Right atrium auricular region (tissue), 2 donors: Measurements from ENCODE around the gene TEX35. TPM values are rescaled to one million over a fixed set of nuclear protein-coding genes. Genes with fewer than 3 reads are reported as not detected.

ENCODE experiments used
- DNase-seq: peaks from one replicate; pipeline ENCODE4 v3.0.0-alpha.2; 2019; ENCODE audit warnings: low spot score
- H3K27ac ChIP-seq, 2 donors: fragments of 200-600 bp; sonication (generic); 1 replicate in 1 of 2; 2 replicates in 1 of 2; pipeline ENCODE4 v1.5.1; 2016 to 2019
- H3K27me3 ChIP-seq, 2 donors: fragments of 200-600 bp; sonication (generic); one replicate each; pipeline versions ENCODE4 v1.5.1 to v1.6.0; 2017 to 2019
- H3K36me3 ChIP-seq: fragments of 200-600 bp; sonication (generic); one replicate; pipeline ENCODE4 v1.5.1; 2016
- H3K4me1 ChIP-seq, 2 donors: fragments of 200-600 bp; sonication (generic); one replicate each; pipeline versions ENCODE4 v1.5.1 to v1.6.0; 2017 to 2019
- H3K4me3 ChIP-seq, 2 donors: fragments of 200-600 bp; sonication (generic); 1 replicate in 1 of 2; 2 replicates in 1 of 2; pipeline ENCODE4 v1.5.1; 2017 to 2019; ENCODE audit warnings: mild to moderate bottlenecking in 1 of 2, moderate library complexity in 1 of 2
- H3K9me3 ChIP-seq, 2 donors: fragments of 200-600 bp; sonication (generic); one replicate each; pipeline ENCODE4 v1.5.1; 2019
- CTCF ChIP-seq, 2 donors: fragments of 200-600 bp; sonication (generic); IDR thresholded peaks; one replicate each; pipeline ENCODE4 v1.5.1; 2019; ENCODE audit warnings: antibody characterized with exemption in 2 of 2
- total RNA-seq, 2 donors: library from RNA; depleted of rRNA; stranded (reverse); fragments of >200 nt; gene quantifications; one replicate each; pipeline ENCODE4 v1.1.0, GENCODE V29; 2016

TEX35 gene
- total RNA-seq, 2 donors from 2014 or later, result 0.33 TPM; not detected in 1

- no peak for TF ChIP-seq CTCF (IDR thresholded peaks at IDR 0.05)
These were observed 42.4 kb upstream of the TEX35 start for GRCh38 chr1:178470411-178470960.

GRCh38 chr1:178472531-178472930 lies 40.4 kb upstream of the TEX35 start:
- no peak for DNase-seq
- H3K27ac ChIP-seq, result no peak overlapping the region
- peaks cover 54% of the 10 kb centered on the region for H3K36me3 ChIP-seq
- H3K9me3 ChIP-seq, result no peaks in the 10 kb centered on the region
- no peaks in the 10 kb centered on the region for H3K4me1 ChIP-seq
- H3K4me3 ChIP-seq, result no peak overlapping the region
- no peak for TF ChIP-seq CTCF (IDR thresholded peaks at IDR 0.05)
- H3K27me3 ChIP-seq, result no peaks in the 10 kb centered on the region

More at GRCh38 chr1:178470411-178470960, 42.4 kb upstream of the TEX35 start:
- no peak for DNase-seq
- H3K27ac ChIP-seq, result no peak overlapping the region
- H3K4me1 ChIP-seq, result no peaks in the 10 kb centered on the region
- H3K36me3 ChIP-seq, result peaks cover 66% of the 10 kb centered on the region
- H3K27me3 ChIP-seq, result no peaks in the 10 kb centered on the region
- H3K4me3 ChIP-seq, result no peak overlapping the region
- H3K9me3 ChIP-seq, result no peaks in the 10 kb centered on the region

DNA sequence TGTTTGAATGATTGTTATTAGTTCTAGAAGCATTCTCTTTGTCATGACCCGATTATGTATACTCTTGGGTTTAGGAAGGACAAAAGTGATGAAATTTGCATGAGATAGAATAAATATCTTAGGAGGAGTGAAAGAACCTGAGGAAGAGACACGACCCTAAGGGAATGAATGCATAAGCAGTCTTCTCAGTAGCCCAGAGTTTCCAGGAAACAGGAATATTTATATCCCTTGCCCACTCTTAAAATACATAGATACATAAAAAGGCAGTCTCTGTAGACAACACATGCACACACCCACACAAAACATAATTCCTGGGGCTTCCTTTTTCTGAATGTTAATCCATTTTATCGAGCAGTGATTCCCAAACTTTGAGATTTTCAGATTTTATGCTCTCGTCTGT lies 35.5 kb upstream of the TEX35 start:
- Histone ChIP-seq H3K27me3 (no peaks in the 10 kb centered on the region), H3K4me3 (no peak overlapping the region), H3K36me3 (peaks cover 44% of the 10 kb centered on the region), H3K4me1 (no peaks in the 10 kb centered on the region), H3K9me3 (no peaks in the 10 kb centered on the region), H3K27ac (no peak overlapping the region)
- DNase-seq, result no peak
- TF ChIP-seq CTCF (IDR thresholded peaks at IDR 0.05), result no peak

DNA sequence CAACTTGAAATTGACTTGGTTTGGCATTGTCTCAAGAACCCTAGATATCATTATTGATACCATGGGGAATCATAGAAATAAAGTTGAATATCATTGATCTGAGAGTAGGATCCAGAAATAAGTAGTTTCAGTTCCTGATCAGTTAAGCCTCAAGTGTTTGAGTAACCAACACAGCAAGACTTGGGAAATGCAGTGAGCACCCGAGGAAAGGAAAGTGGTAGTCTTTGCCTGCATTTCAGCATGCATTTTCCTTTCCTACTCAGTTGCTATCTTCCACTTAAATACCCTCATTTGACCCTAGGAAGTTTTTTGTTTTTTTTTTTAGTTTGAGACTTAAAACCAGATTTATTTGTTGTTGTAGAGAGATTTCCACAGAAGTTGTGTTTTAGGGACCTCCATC lies 35.1 kb upstream of the TEX35 start:
- Histone ChIP-seq H3K27ac (no peak overlapping the region), H3K9me3 (no peaks in the 10 kb centered on the region), H3K27me3 (no peaks in the 10 kb centered on the region), H3K36me3 (peaks cover 39% of the 10 kb centered on the region), H3K4me3 (no peak overlapping the region), H3K4me1 (no peaks in the 10 kb centered on the region)
- no peak for TF ChIP-seq CTCF (IDR thresholded peaks at IDR 0.05)
- DNase-seq, result no peak

DNA sequence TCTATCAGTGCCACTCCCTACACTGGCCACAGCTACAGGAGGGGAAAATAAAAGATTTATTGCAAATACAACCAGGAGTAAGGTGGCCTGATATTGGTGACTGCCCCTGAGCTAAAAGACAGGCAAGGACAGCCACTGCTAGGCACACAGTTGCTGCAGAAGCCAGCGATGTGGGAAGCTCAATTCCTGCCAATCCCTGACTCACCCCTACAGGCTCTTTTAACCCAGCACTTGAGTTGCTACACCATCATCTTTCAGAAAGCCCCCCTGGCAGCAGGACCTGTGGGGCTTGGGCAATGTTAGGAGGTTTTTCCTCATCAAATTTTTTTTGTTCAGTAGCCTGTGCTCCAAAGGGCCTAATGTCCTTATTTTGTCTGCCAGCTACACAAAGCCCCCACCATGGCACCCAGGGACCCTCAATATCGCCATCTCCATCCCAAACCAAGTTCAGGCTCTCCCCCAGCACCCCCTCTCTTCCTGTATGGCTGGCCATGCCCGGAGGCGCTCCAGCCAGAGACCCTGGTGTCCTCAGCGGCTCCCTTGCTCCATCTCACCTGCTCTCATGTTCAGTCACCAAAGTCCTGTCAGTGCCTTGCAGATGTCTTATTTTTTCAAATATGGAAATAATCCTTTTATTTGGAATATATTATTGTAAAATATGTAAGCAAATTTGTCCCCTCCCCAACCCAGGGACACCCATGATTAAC lies 29.5 kb upstream of the TEX35 start:
- no peak overlapping the region for H3K4me3 ChIP-seq
- no peaks in the 10 kb centered on the region for H3K27me3 ChIP-seq
- peaks cover 0 to 23% of the 10 kb centered on the region in 2 donors for H3K4me1 ChIP-seq
- peaks cover 6% of the 10 kb centered on the region for H3K36me3 ChIP-seq
- no peak for DNase-seq
- no peak overlapping the region for H3K27ac ChIP-seq
- no peak for TF ChIP-seq CTCF (IDR thresholded peaks at IDR 0.05)
- H3K9me3 ChIP-seq, result no peaks in the 10 kb centered on the region
